ENCODE results near the gene TRPM3. TPM values are rescaled to one million over a fixed set of nuclear protein-coding genes. Genes with fewer than 3 reads are reported as not detected.

Gene TRPM3
- polyA plus RNA-seq, 2 of the 4 experiments (the other 2 are of a cell fraction): not detected

DNA sequence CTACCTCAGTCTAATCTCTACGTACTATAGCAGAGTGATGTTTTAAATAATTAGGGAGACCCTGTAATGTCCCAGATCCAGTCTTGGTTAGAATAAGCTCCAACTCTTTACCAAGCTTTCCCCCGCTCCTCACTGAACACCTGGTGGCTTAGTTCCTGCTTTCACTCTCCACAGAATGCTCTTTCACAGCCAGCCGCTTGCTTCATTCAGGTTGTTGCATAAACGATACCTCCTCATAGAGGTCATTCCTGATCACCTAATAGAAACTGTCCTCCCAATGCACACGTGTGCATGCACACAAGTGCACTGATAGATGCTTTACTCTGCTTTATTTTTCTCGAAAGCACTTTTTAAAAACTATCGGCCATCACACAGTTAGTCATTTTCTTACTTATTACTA is 298.1 kb downstream of the TRPM3 start:
- POLR2A ChIA-PET: no interaction called here
- no peaks in the 10 kb centered on the region for H3K4me1 ChIP-seq
- DNase-seq (ENCODE audit: low read depth in 1 of 2, low spot score in 1 of 2) (no peak), ATAC-seq (no peak), FAIRE-seq (no peak)
- no peak for TF ChIP-seq ELK1 (IDR thresholded peaks at IDR 0.05; ENCODE audit: low read depth, low read length)
- no peak for TF ChIP-seq HES2 (IDR thresholded peaks at IDR 0.05)
- no peak for TF ChIP-seq E2F6 (IDR thresholded peaks at IDR 0.05; ENCODE audit: borderline replicate concordance, low read depth)
- TF ChIP-seq ZC3H11A (IDR thresholded peaks at IDR 0.05): no peak
- no peak for TF ChIP-seq RCOR1 (IDR thresholded peaks at IDR 0.05; ENCODE audit: low read depth, low read length)
- TF ChIP-seq, protein P1, sequence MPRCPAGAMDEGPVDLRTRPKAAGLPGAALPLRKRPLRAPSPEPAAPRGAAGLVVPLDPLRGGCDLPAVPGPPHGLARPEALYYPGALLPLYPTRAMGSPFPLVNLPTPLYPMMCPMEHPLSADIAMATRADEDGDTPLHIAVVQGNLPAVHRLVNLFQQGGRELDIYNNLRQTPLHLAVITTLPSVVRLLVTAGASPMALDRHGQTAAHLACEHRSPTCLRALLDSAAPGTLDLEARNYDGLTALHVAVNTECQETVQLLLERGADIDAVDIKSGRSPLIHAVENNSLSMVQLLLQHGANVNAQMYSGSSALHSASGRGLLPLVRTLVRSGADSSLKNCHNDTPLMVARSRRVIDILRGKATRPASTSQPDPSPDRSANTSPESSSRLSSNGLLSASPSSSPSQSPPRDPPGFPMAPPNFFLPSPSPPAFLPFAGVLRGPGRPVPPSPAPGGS (IDR thresholded peaks at IDR 0.05): no peak
- no peak for TF ChIP-seq TFCP2L1 (CRISPR knock-in tag; IDR thresholded peaks at IDR 0.05)
- TF ChIP-seq, protein P2, sequence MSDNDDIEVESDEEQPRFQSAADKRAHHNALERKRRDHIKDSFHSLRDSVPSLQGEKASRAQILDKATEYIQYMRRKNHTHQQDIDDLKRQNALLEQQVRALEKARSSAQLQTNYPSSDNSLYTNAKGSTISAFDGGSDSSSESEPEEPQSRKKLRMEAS (IDR thresholded peaks at IDR 0.05): no peak
- TF ChIP-seq HOXA7 (CRISPR knock-in tag; IDR thresholded peaks at IDR 0.05): no peak
- TF ChIP-seq POLR2A (IDR thresholded peaks at IDR 0.05; ENCODE audit: low read length): no peak
- CTCF ChIA-PET: no interaction called here
- no peak overlapping the region for H3K4me3 ChIP-seq
- H3K4me2 ChIP-seq: no peak overlapping the region
- WGBS (ENCODE audit: missing lambda C conversion rate): 39% methylated on average over 7 of the region's 7 CpGs
- H3K9me3 ChIP-seq: no peaks in the 10 kb centered on the region
- H3K27ac ChIP-seq: no peak overlapping the region

DNA sequence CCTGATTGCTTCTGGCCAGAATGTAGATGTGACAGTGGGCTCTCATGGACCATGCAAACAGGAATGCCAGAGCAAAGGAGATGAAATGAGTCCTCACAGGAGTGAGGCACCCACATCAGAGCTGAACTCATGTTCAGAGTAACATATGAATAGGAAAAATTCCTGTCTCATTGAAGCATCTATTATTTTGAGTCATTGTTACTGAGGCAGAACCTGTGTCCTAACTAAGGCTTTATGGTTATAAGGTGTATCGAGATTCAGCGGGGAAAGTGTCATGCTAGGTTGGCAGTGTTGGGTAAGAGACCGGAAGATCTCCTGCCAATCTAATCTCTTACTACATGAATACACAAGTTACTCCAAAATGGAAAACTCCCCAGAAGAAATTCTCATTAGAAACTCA is 304.1 kb downstream of the TRPM3 start:
- TF ChIP-seq, protein P1 (IDR thresholded peaks at IDR 0.05): no peak
- no peak for TF ChIP-seq RNF2 (IDR thresholded peaks at IDR 0.05; ENCODE audit: borderline replicate concordance, low read depth)
- TF ChIP-seq ESRRA (IDR thresholded peaks at IDR 0.05; ENCODE audit: borderline replicate concordance, low read length): no peak
- TF ChIP-seq, protein P2 (IDR thresholded peaks at IDR 0.05): no peak
- ChIA-PET CTCF (no interaction called here), POLR2A (no interaction called here)
- no peak for ATAC-seq
- H3K4me2 ChIP-seq: no peak overlapping the region
- DNase-seq (ENCODE audit: low read depth in 1 of 2, low spot score in 1 of 2): no peak
- 62% methylated on average over 3 of the region's 3 CpGs for WGBS (ENCODE audit: missing lambda C conversion rate)
- FAIRE-seq: no peak
- no peaks in the 10 kb centered on the region for H3K9me3 ChIP-seq
- no peaks in the 10 kb centered on the region for H3K4me1 ChIP-seq
- H3K27ac ChIP-seq: no peak overlapping the region
- H3K4me3 ChIP-seq: no peak overlapping the region

DNA sequence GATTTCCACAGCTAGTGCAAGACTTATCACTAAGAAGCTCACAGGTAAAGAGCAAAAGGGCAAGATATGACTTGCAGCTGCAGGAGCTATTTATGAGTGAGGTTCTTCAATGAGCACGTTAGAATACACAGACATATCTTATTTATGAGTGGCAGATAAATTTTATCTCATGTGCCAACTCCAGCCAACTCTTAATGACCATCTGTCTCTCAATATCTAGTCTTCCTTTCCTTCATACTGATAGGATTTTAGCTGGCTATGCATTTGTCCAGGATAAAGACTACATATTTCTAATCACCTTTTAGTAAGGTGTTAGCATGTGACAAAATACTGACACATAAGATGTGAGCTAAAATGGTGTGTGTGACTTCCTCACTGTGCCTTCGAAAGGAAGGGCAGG is 304.5 kb downstream of the TRPM3 start:
- POLR2A ChIA-PET: no interaction called here
- FAIRE-seq (no peak), ATAC-seq (no peak), DNase-seq (ENCODE audit: low read depth in 1 of 2, low spot score in 1 of 2) (no peak)
- Histone ChIP-seq H3K4me1 (no peaks in the 10 kb centered on the region), H3K27ac (no peak overlapping the region), H3K4me3 (no peak overlapping the region), H3K9me3 (no peaks in the 10 kb centered on the region), H3K4me2 (no peak overlapping the region)
- CTCF ChIA-PET: no interaction called here
- WGBS (ENCODE audit: missing lambda C conversion rate): 0% methylated on average over 2 of the region's 2 CpGs
- TF ChIP-seq NPAS2 (CRISPR knock-in tag; IDR thresholded peaks at IDR 0.05; ENCODE audit: borderline replicate concordance) (no peak), EP300 (IDR thresholded peaks at IDR 0.05) (no peak), ESRRA (IDR thresholded peaks at IDR 0.05; ENCODE audit: borderline replicate concordance, low read length) (no peak), KDM1A (IDR thresholded peaks at IDR 0.05; ENCODE audit: low read depth) (no peak), RAD21 (conservative IDR thresholded peaks at IDR 0.05 in 1 of 2, IDR thresholded peaks at IDR 0.05 in 1 of 2) (no peak), E2F6 (IDR thresholded peaks at IDR 0.05; ENCODE audit: borderline replicate concordance, low read depth) (no peak), HDAC2 (IDR thresholded peaks at IDR 0.05) (no peak), ZSCAN20 (CRISPR knock-in tag; IDR thresholded peaks at IDR 0.05) (no peak), GATA3 (IDR thresholded peaks at IDR 0.05; ENCODE audit: borderline replicate concordance) (no peak), HOXB5 (CRISPR knock-in tag; IDR thresholded peaks at IDR 0.05) (no peak)
- TF ChIP-seq, protein P3, sequence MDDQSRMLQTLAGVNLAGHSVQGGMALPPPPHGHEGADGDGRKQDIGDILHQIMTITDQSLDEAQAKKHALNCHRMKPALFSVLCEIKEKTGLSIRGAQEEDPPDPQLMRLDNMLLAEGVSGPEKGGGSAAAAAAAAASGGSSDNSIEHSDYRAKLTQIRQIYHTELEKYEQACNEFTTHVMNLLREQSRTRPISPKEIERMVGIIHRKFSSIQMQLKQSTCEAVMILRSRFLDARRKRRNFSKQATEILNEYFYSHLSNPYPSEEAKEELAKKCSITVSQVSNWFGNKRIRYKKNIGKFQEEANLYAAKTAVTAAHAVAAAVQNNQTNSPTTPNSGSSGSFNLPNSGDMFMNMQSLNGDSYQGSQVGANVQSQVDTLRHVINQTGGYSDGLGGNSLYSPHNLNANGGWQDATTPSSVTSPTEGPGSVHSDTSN (IDR thresholded peaks at IDR 0.05): no peak
- TF ChIP-seq, protein P4, sequence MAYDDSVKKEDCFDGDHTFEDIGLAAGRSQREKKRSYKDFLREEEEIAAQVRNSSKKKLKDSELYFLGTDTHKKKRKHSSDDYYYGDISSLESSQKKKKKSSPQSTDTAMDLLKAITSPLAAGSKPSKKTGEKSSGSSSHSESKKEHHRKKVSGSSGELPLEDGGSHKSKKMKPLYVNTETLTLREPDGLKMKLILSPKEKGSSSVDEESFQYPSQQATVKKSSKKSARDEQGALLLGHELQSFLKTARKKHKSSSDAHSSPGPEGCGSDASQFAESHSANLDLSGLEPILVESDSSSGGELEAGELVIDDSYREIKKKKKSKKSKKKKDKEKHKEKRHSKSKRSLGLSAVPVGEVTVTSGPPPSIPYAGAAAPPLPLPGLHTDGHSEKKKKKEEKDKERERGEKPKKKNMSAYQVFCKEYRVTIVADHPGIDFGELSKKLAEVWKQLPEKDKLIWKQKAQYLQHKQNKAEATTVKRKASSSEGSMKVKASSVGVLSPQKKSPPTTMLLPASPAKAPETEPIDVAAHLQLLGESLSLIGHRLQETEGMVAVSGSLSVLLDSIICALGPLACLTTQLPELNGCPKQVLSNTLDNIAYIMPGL (CRISPR knock-in tag; IDR thresholded peaks at IDR 0.05; ENCODE audit: borderline replicate concordance): no peak
- TF ChIP-seq, protein P5, sequence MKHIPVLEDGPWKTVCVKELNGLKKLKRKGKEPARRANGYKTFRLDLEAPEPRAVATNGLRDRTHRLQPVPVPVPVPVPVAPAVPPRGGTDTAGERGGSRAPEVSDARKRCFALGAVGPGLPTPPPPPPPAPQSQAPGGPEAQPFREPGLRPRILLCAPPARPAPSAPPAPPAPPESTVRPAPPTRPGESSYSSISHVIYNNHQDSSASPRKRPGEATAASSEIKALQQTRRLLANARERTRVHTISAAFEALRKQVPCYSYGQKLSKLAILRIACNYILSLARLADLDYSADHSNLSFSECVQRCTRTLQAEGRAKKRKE (CRISPR knock-in tag; IDR thresholded peaks at IDR 0.05; ENCODE audit: low read depth): no peak

Data from A549 (cell line).